Fibroblast of lung (primary cell): ENCODE data around the gene CFAP74. TPM values are rescaled to one million over a fixed set of nuclear protein-coding genes. Genes with fewer than 3 reads are reported as not detected.

Experiments used
- DNase-seq, 2 donors: peaks; one replicate each; pipeline versions ENCODE4 v3.0.0 to v3.0.0-alpha.2; 2010; ENCODE audit warnings: low read depth in 2 of 2
- H2AFZ ChIP-seq: 2 replicates; pipeline ENCODE4 v1.5.1; 2012; ENCODE audit warnings: low read length, control low read depth, inconsistent platforms
- H3K27ac ChIP-seq: 2 replicates; pipeline ENCODE4 v1.5.1; 2011; ENCODE audit warnings: low read length, control low read depth; ENCODE audit not compliant: insufficient read depth
- H3K27me3 ChIP-seq: 2 replicates; pipeline ENCODE4 v1.5.1; 2011; ENCODE audit warnings: mild to moderate bottlenecking, low read length; ENCODE audit not compliant: control insufficient read depth, insufficient read depth
- H3K36me3 ChIP-seq: 2 replicates; pipeline ENCODE4 v1.5.1; 2011; ENCODE audit warnings: low read length; ENCODE audit not compliant: control insufficient read depth, insufficient read depth
- H3K4me1 ChIP-seq: 2 replicates; pipeline ENCODE4 v1.5.1; 2011; ENCODE audit warnings: low read length; ENCODE audit not compliant: control insufficient read depth, insufficient read depth; ENCODE audit errors: extremely low read depth
- H3K4me2 ChIP-seq: 2 replicates; pipeline ENCODE4 v1.5.1; 2011; ENCODE audit warnings: low read length, control low read depth; ENCODE audit not compliant: insufficient read depth; ENCODE audit errors: extremely low read depth
- H3K4me3 ChIP-seq, 4 experiments: fragments of 200-600 bp in 1 of 4; sonication (generic) in 1 of 4; replicated peaks in 1 of 4; 2 replicates each; pipeline ENCODE4 v1.5.1; 2011 to 2016; ENCODE audit warnings: low read length in 4 of 4, low read depth in 3 of 4, mild to moderate bottlenecking in 3 of 4, control low read depth in 2 of 4, inconsistent platforms in 1 of 4, mixed read lengths in 1 of 4; ENCODE audit not compliant: insufficient read depth in 1 of 4; ENCODE audit errors: control extremely low read depth in 1 of 4
- H3K79me2 ChIP-seq: 2 replicates; pipeline ENCODE4 v1.5.1; 2012; ENCODE audit warnings: mild to moderate bottlenecking, low read length, inconsistent platforms; ENCODE audit not compliant: control insufficient read depth, insufficient read depth
- H3K9ac ChIP-seq: 2 replicates; pipeline ENCODE4 v1.5.1; 2011; ENCODE audit warnings: mild to moderate bottlenecking, low read length, control low read depth; ENCODE audit not compliant: insufficient read depth
- H3K9me3 ChIP-seq: 2 replicates; pipeline ENCODE4 v1.5.1; 2012; ENCODE audit warnings: low read depth, low read length; ENCODE audit not compliant: control insufficient read depth, insufficient read depth
- H4K20me1 ChIP-seq: 2 replicates; pipeline ENCODE4 v1.5.1; 2011; ENCODE audit warnings: low read length; ENCODE audit not compliant: control insufficient read depth, insufficient read depth; ENCODE audit errors: extremely low read depth
- CTCF ChIP-seq, 2 donors: IDR thresholded peaks in 1 of 2; conservative IDR thresholded peaks in 1 of 2; 1 replicate in 1 of 2; 2 replicates in 1 of 2; pipeline ENCODE4 v1.5.1; 2011 to 2012; ENCODE audit warnings: low read length in 2 of 2, control low read depth in 1 of 2, inconsistent platforms in 1 of 2, low read depth in 1 of 2, mild to moderate bottlenecking in 1 of 2
- EZH2 ChIP-seq: IDR thresholded peaks from 2 replicates; pipeline ENCODE4 v1.5.1; 2012; ENCODE audit warnings: low read length, control low read depth, mild to moderate bottlenecking; ENCODE audit errors: missing control alignments
- polyA plus RNA-seq, 2 donors: library from polyadenylated mRNA; depleted of rRNA in 1 of 2; stranded (reverse) in 1 of 2; unstranded in 1 of 2; fragments of >200 nt; gene quantifications; 2 replicates each; pipeline ENCODE4 v1.2.1, GENCODE V29; 2011 to 2012; ENCODE audit warnings: missing spikeins in 1 of 2
- total RNA-seq: library from RNA; depleted of rRNA; stranded (reverse); fragments of >200 nt; gene quantifications from 2 replicates; pipeline ENCODE4 v1.2.1, GENCODE V29; 2014

Gene CFAP74
- total and polyA plus RNA-seq, 2 donors (not counting 1 experiment from before 2014, with no cell fraction given), result not detected

- no peak for TF ChIP-seq CTCF (conservative IDR thresholded peaks at IDR 0.05 in 1 of 2, IDR thresholded peaks at IDR 0.05 in 1 of 2; ENCODE audit: low read depth in 1 of 2, low read length in 2 of 2)
- no peak for TF ChIP-seq EZH2
- no peak overlapping the region for H3K4me3 ChIP-seq
- no peaks in the 10 kb centered on the region for H3K9me3 ChIP-seq
- no peaks in the 10 kb centered on the region for H3K4me1 ChIP-seq
- no peaks in the 10 kb centered on the region for H4K20me1 ChIP-seq
- no peak overlapping the region for H3K9ac ChIP-seq
- H3K4me2 ChIP-seq, result no peak overlapping the region
- DNase-seq, result no peak
- no peak overlapping the region for H2AFZ ChIP-seq
- no peak overlapping the region for H3K27ac ChIP-seq
- no peaks in the 10 kb centered on the region for H3K27me3 ChIP-seq
- no peaks in the 10 kb centered on the region for H3K36me3 ChIP-seq
- no peaks in the 10 kb centered on the region for H3K79me2 ChIP-seq
Observed at GRCh38 chr1:1939296-1940122, 64.1 kb downstream of the CFAP74 start.

GRCh38 chr1:1938613-1939295 lies 64.8 kb downstream of the CFAP74 start:
- no peaks in the 10 kb centered on the region for H3K27me3 ChIP-seq
- no peak overlapping the region for H3K4me2 ChIP-seq
- H3K4me3 ChIP-seq, result no peak overlapping the region
- no peak for DNase-seq
- no peaks in the 10 kb centered on the region for H3K9me3 ChIP-seq
- H3K4me1 ChIP-seq, result no peaks in the 10 kb centered on the region
- H3K9ac ChIP-seq, result no peak overlapping the region
- no peak overlapping the region for H2AFZ ChIP-seq
- H3K36me3 ChIP-seq, result no peaks in the 10 kb centered on the region
- TF ChIP-seq EZH2, result no peak
- TF ChIP-seq CTCF (conservative IDR thresholded peaks at IDR 0.05 in 1 of 2, IDR thresholded peaks at IDR 0.05 in 1 of 2; ENCODE audit: low read depth in 1 of 2, low read length in 2 of 2), result no peak
- no peak overlapping the region for H3K27ac ChIP-seq
- H4K20me1 ChIP-seq, result no peaks in the 10 kb centered on the region
- no peaks in the 10 kb centered on the region for H3K79me2 ChIP-seq

GRCh38 chr1:1938276-1938573 lies 65.4 kb downstream of the CFAP74 start:
- H3K27me3 ChIP-seq, result no peaks in the 10 kb centered on the region
- no peak overlapping the region for H2AFZ ChIP-seq
- H3K4me3 ChIP-seq, result no peak overlapping the region
- no peaks in the 10 kb centered on the region for H3K9me3 ChIP-seq
- no peak overlapping the region for H3K4me2 ChIP-seq
- no peaks in the 10 kb centered on the region for H3K36me3 ChIP-seq
- no peak overlapping the region for H3K9ac ChIP-seq
- no peaks in the 10 kb centered on the region for H3K79me2 ChIP-seq
- DNase-seq, result no peak
- TF ChIP-seq CTCF (conservative IDR thresholded peaks at IDR 0.05 in 1 of 2, IDR thresholded peaks at IDR 0.05 in 1 of 2; ENCODE audit: low read depth in 1 of 2, low read length in 2 of 2), result no peak
- no peak for TF ChIP-seq EZH2
- no peaks in the 10 kb centered on the region for H3K4me1 ChIP-seq
- H3K27ac ChIP-seq, result no peak overlapping the region
- H4K20me1 ChIP-seq, result no peaks in the 10 kb centered on the region
